WTC11 (cell line): ENCODE data around the gene MTTP. TPM values are rescaled to one million over a fixed set of nuclear protein-coding genes. Genes with fewer than 3 reads are reported as not detected.
A peak's percentile ranks its signal among the peaks of the same experiment; 100 is the strongest.

Experiments used
- ATAC-seq: fragments of 200-7000 bp; cut with Tn5 transposase; 2 replicates; pipeline ENCODE4 v1.10.0; 2021; ENCODE audit warnings: mild to moderate bottlenecking, moderate library complexity
- CTCF ChIA-PET: fragments of 300-600 bp; sonication (Branson Sonifier 250); formaldehyde crosslinking; loops from one replicate; lab custom pipeline; 2021; ENCODE audit warnings: antibody characterized with exemption; lab: Charles Lee
- POLR2A ChIA-PET: fragments of 350-600 bp; sonication (Branson Sonifier 250); formaldehyde crosslinking; loops from one replicate; lab custom pipeline; 2021; ENCODE audit warnings: antibody characterized with exemption; lab: Charles Lee
- DNase-seq: peaks from one replicate; pipeline ENCODE4 v3.0.0; 2021; ENCODE audit warnings: low spot score
- H3K27ac Mint-ChIP-seq: 2 replicates; pipeline ENCODE4 v1.8.0; 2021; ENCODE audit warnings: mixed read lengths
- H3K27me3 Mint-ChIP-seq: 2 replicates; pipeline ENCODE4 v1.8.0; 2021; ENCODE audit warnings: low read depth, mild to moderate bottlenecking, moderate library complexity, mixed read lengths
- H3K36me3 Mint-ChIP-seq: 2 replicates; pipeline ENCODE4 v1.8.0; 2021; ENCODE audit warnings: mixed read lengths
- H3K4me1 Mint-ChIP-seq: 2 replicates; pipeline ENCODE4 v1.8.0; 2022; ENCODE audit warnings: mixed read lengths
- H3K4me3 Mint-ChIP-seq: 2 replicates; pipeline ENCODE4 v1.8.0; 2021; ENCODE audit warnings: mild to moderate bottlenecking, moderate library complexity, mixed read lengths
- H3K9me3 Mint-ChIP-seq: 2 replicates; pipeline ENCODE4 v1.8.0; 2021; ENCODE audit warnings: mixed read lengths
- CBFB ChIP-seq: sonication (generic); formaldehyde crosslinking; IDR thresholded peaks from 2 replicates; pipeline ENCODE4 v1.8.1; 2022; ENCODE audit warnings: mild to moderate bottlenecking, low read depth, missing genetic modification reagents
- CREB1 ChIP-seq: sonication (generic); formaldehyde crosslinking; IDR thresholded peaks from 2 replicates; pipeline ENCODE4 v1.8.0; 2023; ENCODE audit warnings: mild to moderate bottlenecking, missing genetic modification reagents
- ETV6 ChIP-seq: sonication (generic); formaldehyde crosslinking; IDR thresholded peaks from 2 replicates; pipeline ENCODE4 v1.8.1; 2022; ENCODE audit warnings: mild to moderate bottlenecking, missing genetic modification reagents
- FOXJ3 ChIP-seq: sonication (generic); formaldehyde crosslinking; IDR thresholded peaks from 2 replicates; pipeline ENCODE4 v1.9.0; 2021; ENCODE audit warnings: missing genetic modification reagents, mild to moderate bottlenecking, borderline replicate concordance
- FOXP1 ChIP-seq: sonication (generic); formaldehyde crosslinking; IDR thresholded peaks from 2 replicates; pipeline ENCODE4 v1.8.0; 2022; ENCODE audit warnings: missing genetic modification reagents, mild to moderate bottlenecking, moderate library complexity, borderline replicate concordance
- FOXP4 ChIP-seq: sonication (generic); formaldehyde crosslinking; IDR thresholded peaks from 2 replicates; pipeline ENCODE4 v1.8.0; 2022; ENCODE audit warnings: mild to moderate bottlenecking, missing genetic modification reagents
- KAT7 ChIP-seq: sonication (generic); formaldehyde crosslinking; IDR thresholded peaks from 2 replicates; pipeline ENCODE4 v1.8.1; 2023; ENCODE audit warnings: missing genetic modification reagents, mild to moderate bottlenecking, borderline replicate concordance
- STAT6 ChIP-seq: sonication (generic); formaldehyde crosslinking; conservative IDR thresholded peaks from 2 replicates; pipeline ENCODE4 v1.8.1; 2023; ENCODE audit warnings: mild to moderate bottlenecking, low read depth, missing genetic modification reagents, moderate library complexity
- TEAD4 ChIP-seq: sonication (generic); formaldehyde crosslinking; IDR thresholded peaks from 2 replicates; pipeline ENCODE4 v1.8.0; 2022; ENCODE audit warnings: mild to moderate bottlenecking, missing genetic modification reagents
- ZBTB21 ChIP-seq: sonication (generic); formaldehyde crosslinking; IDR thresholded peaks from 2 replicates; pipeline ENCODE4 v1.8.1; 2023; ENCODE audit warnings: mild to moderate bottlenecking, missing genetic modification reagents, borderline replicate concordance
- ZNF219 ChIP-seq: sonication (generic); formaldehyde crosslinking; IDR thresholded peaks from 2 replicates; pipeline ENCODE4 v1.8.0; 2023; ENCODE audit warnings: missing genetic modification reagents, mild to moderate bottlenecking, borderline replicate concordance
- ZNF263 ChIP-seq: sonication (generic); formaldehyde crosslinking; IDR thresholded peaks from 2 replicates; pipeline ENCODE4 v1.8.1; 2022; ENCODE audit warnings: low read depth, mild to moderate bottlenecking, moderate library complexity, missing genetic modification reagents
- ZNF416 ChIP-seq: fragments of 250-450 bp; sonication (Bioruptor Pico); IDR thresholded peaks from 2 replicates; pipeline ENCODE4 v1.9.0; 2021; ENCODE audit warnings: mild to moderate bottlenecking, inconsistent platforms
- ZNF423 ChIP-seq: fragments of 250-450 bp; sonication (Bioruptor Pico); IDR thresholded peaks from 2 replicates; pipeline ENCODE4 v2.1.2; 2022; ENCODE audit warnings: mild to moderate bottlenecking, moderate library complexity
- total RNA-seq: library from RNA; stranded (reverse); gene quantifications from 3 replicates; pipeline ENCODE4 v1.2.3, GENCODE V29; 2021
- TF ChIP-seq, protein P1 (sequence below): fragments of 250-450 bp; sonication (Bioruptor Pico); IDR thresholded peaks from 2 replicates; pipeline ENCODE4 v1.9.0; 2021; ENCODE audit warnings: moderate library complexity, mild to moderate bottlenecking, inconsistent platforms, borderline replicate concordance
- TF ChIP-seq, protein P2 (sequence below): fragments of 250-450 bp; sonication (Bioruptor Pico); conservative IDR thresholded peaks from 2 replicates; pipeline ENCODE4 v1.9.0; 2021; ENCODE audit warnings: mild to moderate bottlenecking

The MTTP gene
- total RNA-seq, 1 experiment from 2014 or later = 0.26 TPM

- Mint-ChIP-seq H3K27me3 (no peaks in the 10 kb centered on the region), H3K9me3 (no peaks in the 10 kb centered on the region), H3K36me3 (no peaks in the 10 kb centered on the region), H3K4me3 (no peak overlapping the region), H3K4me1 (peaks cover 4% of the 10 kb centered on the region), H3K27ac (no peak overlapping the region)
- DNase-seq (no peak), ATAC-seq (peak; percentile 71)
- no peak for TF ChIP-seq ZBTB21 (CRISPR knock-in tag)
- TF ChIP-seq FOXP1 = no peak
- TF ChIP-seq TEAD4 (CRISPR knock-in tag) = no peak
- TF ChIP-seq CREB1 = no peak
- TF ChIP-seq ZNF416 (CRISPR knock-in tag) = no peak
- TF ChIP-seq, protein P1, sequence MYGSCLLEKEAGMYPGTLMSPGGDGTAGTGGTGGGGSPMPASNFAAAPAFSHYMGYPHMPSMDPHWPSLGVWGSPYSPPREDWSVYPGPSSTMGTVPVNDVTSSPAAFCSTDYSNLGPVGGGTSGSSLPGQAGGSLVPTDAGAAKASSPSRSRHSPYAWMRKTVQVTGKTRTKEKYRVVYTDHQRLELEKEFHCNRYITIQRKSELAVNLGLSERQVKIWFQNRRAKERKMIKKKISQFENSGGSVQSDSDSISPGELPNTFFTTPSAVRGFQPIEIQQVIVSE (CRISPR knock-in tag) = no peak
- TF ChIP-seq ZNF423 = no peak
- no peak for TF ChIP-seq KAT7 (CRISPR knock-in tag)
- no peak for TF ChIP-seq FOXP4
- TF ChIP-seq ZNF263 (CRISPR knock-in tag) = no peak
- POLR2A ChIA-PET = no interaction called here
- CTCF ChIA-PET = interaction anchor here (0.6 kb wide), 2 partner anchors 53 to 1443 kb away, joined by 3 to 4 read pairs; no protein-coding TSS in a partner anchor
Observed at GRCh38 chr4:99586797-99587196, 12.2 kb downstream of the MTTP start.

DNA sequence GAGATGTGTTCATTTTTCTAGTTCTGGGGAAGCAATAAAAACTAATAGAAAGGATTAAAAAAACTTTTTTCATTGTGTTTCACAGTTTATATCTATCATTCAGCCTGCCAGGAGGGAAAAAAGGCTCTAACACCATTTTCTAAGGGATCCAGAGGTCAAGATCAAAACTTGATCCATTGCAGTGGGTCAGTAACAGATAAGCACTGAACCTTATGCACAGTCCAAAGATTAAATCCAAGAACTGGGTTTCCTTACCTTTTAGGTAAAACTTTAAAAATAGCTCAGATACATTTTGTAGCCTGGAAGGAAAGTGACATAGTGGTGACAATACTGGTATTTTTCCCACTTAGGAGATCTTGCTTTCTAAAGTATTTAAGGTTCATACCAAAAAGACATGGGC lies 12.7 kb downstream of the MTTP start:
- H3K9me3 Mint-ChIP-seq = no peaks in the 10 kb centered on the region
- H3K27ac Mint-ChIP-seq = no peak overlapping the region
- POLR2A ChIA-PET = no interaction called here
- CTCF ChIA-PET = interaction anchor here (0.6 kb wide), 2 partner anchors 52 to 1442 kb away, joined by 3 to 4 read pairs; no protein-coding TSS in a partner anchor
- H3K4me3 Mint-ChIP-seq = no peak overlapping the region
- TF ChIP-seq, protein P2, sequence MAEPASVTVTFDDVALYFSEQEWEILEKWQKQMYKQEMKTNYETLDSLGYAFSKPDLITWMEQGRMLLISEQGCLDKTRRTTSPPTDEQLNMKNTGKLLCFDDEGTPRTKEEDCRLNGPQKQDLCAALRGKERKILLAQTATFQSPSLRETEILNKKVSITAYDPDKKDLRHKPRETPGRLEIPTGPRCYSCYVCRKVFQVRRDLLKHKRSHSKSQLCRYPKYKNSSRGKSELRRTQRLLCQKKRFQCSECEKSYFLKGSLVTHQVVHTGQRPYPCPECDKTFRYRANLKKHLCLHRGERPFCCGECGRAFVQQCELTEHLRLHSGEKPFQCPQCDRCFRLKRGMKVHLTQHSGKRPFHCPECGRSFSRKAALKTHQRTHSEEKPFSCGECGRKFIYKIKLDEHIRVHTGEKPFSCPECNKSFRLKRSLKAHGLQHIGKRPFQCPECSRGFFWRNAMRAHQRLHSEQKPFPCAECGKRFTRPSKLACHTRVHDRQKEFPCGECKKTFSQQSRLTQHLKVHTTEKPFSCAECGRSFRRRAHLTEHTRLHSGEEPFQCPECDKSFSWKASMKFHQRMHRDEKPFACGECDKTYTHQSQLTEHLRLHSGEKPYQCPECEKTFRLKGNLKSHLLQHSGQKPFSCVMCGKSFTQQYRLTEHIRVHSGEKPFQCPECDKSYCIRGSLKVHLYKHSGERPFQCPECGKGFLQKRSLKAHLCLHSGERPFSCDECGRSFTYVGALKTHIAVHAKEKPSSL (CRISPR knock-in tag) = no peak
- TF ChIP-seq ETV6 (CRISPR knock-in tag) (no peak), CBFB (CRISPR knock-in tag) (no peak), FOXP4 (no peak), STAT6 (CRISPR knock-in tag) (no peak), ZNF219 (CRISPR knock-in tag) (no peak), FOXJ3 (CRISPR knock-in tag) (no peak)
- ATAC-seq (no peak), DNase-seq (no peak)
- no peaks in the 10 kb centered on the region for H3K27me3 Mint-ChIP-seq
- H3K4me1 Mint-ChIP-seq = peaks cover 4% of the 10 kb centered on the region
- H3K36me3 Mint-ChIP-seq = no peaks in the 10 kb centered on the region
